HG02884 (cell line): ENCODE results near the gene RECQL5.
A peak's percentile ranks its signal among the peaks of the same experiment; 100 is the strongest.

ENCODE experiments used
- ATAC-seq: cut with Tn5 transposase; IDR thresholded peaks from one replicate; pipeline ENCODE4 v1.9.1; 2021; ENCODE audit warnings: mild to moderate bottlenecking, moderate library complexity; ENCODE audit not compliant: unreplicated experiment

RECQL5 gene

GRCh38 chr17:75666959-75667790, at the start of gene RECQL5, which contains the start of gene SAP30BP:
TSS of gene RECQL5 (minus strand) at chr17:75667154. CDS start at chr17:75666557, 597 bp downstream.
TSS of gene SAP30BP (plus strand) at chr17:75667338. CDS start at chr17:75667373, 35 bp downstream.
- peak; percentile 66 for ATAC-seq

GRCh38 chr17:75712446-75712845, 45.5 kb upstream of the RECQL5 start:
- ATAC-seq, result no peak

- ATAC-seq, result no peak
Measured at GRCh38 chr17:75707079-75707571, 40.2 kb upstream of the RECQL5 start.

GRCh38 chr17:75706042-75706728, 39.2 kb upstream of the RECQL5 start:
- ATAC-seq, result no peak

GRCh38 chr17:75704963-75705875, 38.3 kb upstream of the RECQL5 start:
- no peak for ATAC-seq

GRCh38 chr17:75703591-75703990, 36.6 kb upstream of the RECQL5 start:
- no peak for ATAC-seq

- no peak for ATAC-seq
Measured at GRCh38 chr17:75703191-75703590, 36.2 kb upstream of the RECQL5 start.

- ATAC-seq, result no peak
Measured at GRCh38 chr17:75701288-75701687, 34.3 kb upstream of the RECQL5 start.

- no peak for ATAC-seq
Measured at GRCh38 chr17:75698659-75699058, 31.7 kb upstream of the RECQL5 start.

- no peak for ATAC-seq
Measured at GRCh38 chr17:75697651-75698291, 30.8 kb upstream of the RECQL5 start.

- ATAC-seq, result no peak
Measured at GRCh38 chr17:75695830-75696271, 28.9 kb upstream of the RECQL5 start.

GRCh38 chr17:75695141-75695829, 28.3 kb upstream of the RECQL5 start:
- ATAC-seq, result no peak

GRCh38 chr17:75694536-75694935, 27.6 kb upstream of the RECQL5 start:
- no peak for ATAC-seq

GRCh38 chr17:75693500-75694481, 26.8 kb upstream of the RECQL5 start:
- ATAC-seq, result no peak

GRCh38 chr17:75692976-75693375, 26.0 kb upstream of the RECQL5 start:
- no peak for ATAC-seq

- no peak for ATAC-seq
Measured at GRCh38 chr17:75691801-75692626, 25.1 kb upstream of the RECQL5 start.

GRCh38 chr17:75691371-75691791, 24.4 kb upstream of the RECQL5 start:
- ATAC-seq, result no peak

GRCh38 chr17:75689441-75689873, 22.5 kb upstream of the RECQL5 start:
- ATAC-seq, result no peak
